Glomerular endothelial cell (primary cell): ENCODE results near the gene OGFOD1. TPM values are rescaled to one million over a fixed set of nuclear protein-coding genes. Genes with fewer than 3 reads are reported as not detected.

Source experiments
- DNase-seq: peaks from one replicate; pipeline ENCODE4 v3.0.0-alpha.2; 2011; ENCODE audit warnings: low read depth, low spot score; ENCODE audit errors: extremely low read depth
- total RNA-seq: library from RNA; depleted of rRNA; stranded (reverse); fragments of >200 nt; gene quantifications from 2 replicates; pipeline ENCODE4 v1.2.3, GENCODE V29; 2015

OGFOD1 gene
- total RNA-seq, 1 donor from 2014 or later: 60.5 TPM

DNA sequence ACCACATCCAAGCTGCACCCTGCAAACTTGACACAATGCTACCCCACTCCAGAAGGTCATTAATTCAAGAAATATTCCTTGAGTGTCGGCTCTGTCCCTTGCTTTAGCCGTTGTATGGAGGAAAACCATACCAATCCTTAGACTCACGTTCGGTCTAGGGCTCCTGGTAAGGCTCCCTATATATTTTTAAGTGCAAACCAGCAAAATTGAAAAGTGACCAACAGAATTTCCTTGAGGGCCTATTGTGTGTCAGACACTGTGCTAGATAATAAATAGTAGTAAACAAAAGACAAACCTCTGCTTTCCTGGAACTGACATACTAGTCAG, 68.9 kb downstream of the OGFOD1 start:
- DNase-seq: no peak

DNA sequence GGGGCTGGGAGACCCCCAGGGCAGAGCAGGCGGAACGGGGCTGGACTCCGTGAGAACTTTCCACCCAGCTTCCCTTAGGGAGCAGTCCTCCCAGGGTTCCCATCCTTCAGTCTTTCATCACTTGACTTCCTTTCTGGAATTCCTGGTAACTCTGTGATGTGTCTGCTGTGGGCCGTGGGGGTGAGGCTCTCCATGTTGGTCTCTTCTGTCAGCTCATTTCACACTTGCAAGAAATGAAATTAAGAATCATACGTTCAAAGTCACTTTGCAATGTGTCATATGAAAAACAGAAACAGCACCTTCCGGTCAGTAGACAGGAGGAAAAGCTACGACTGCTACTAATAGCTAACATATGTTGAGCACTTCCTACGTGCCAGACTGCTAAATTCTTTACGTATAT, 73.9 kb downstream of the OGFOD1 start:
- DNase-seq: peak; percentile 48

Other genes starting within 250 kb of the OGFOD1 start
- 113 and 116 TPM in 2 replicates for gene AMFR, start 26.0 kb upstream of the OGFOD1 start, total RNA-seq
- gene NUDT21, start 222 bp upstream of the OGFOD1 start, total RNA-seq: 33.8 and 67.9 TPM in 2 replicates
- gene BBS2, start 68.5 kb downstream of the OGFOD1 start, total RNA-seq: 37.2 and 37.5 TPM in 2 replicates
- not detected in 2 replicates for gene MT4, start 113.5 kb downstream of the OGFOD1 start, total RNA-seq
- not detected in 2 replicates for gene MT3, start 138.0 kb downstream of the OGFOD1 start, total RNA-seq
- gene MT2A, start 157.0 kb downstream of the OGFOD1 start, total RNA-seq: 281 and 297 TPM in 2 replicates
- 15.1 and 105 TPM in 2 replicates for gene MT1E, start 174.2 kb downstream of the OGFOD1 start, total RNA-seq
- not detected in 2 replicates for gene MT1M, start 181.1 kb downstream of the OGFOD1 start, total RNA-seq
- 16.4 TPM in 1 of 2 replicates, not detected in the other for gene MT1A, start 187.1 kb downstream of the OGFOD1 start, total RNA-seq
- not detected in 2 replicates for gene MT1B, start 200.3 kb downstream of the OGFOD1 start, total RNA-seq
- gene MT1F, start 206.4 kb downstream of the OGFOD1 start, total RNA-seq: 1.7 TPM in 1 of 2 replicates, not detected in the other
- not detected in 2 replicates for gene MT1G, start 216.5 kb downstream of the OGFOD1 start, total RNA-seq
- gene MT1H, start 218.3 kb downstream of the OGFOD1 start, total RNA-seq: not detected in 2 replicates
- 2.2 and 6.9 TPM in 2 replicates for gene MT1X, start 230.9 kb downstream of the OGFOD1 start, total RNA-seq